CD8-positive, alpha-beta memory T cell (primary cell): ENCODE results near the gene RPS6KB2. TPM values are rescaled to one million over a fixed set of nuclear protein-coding genes. Genes with fewer than 3 reads are reported as not detected.
A peak's percentile ranks its signal among the peaks of the same experiment; 100 is the strongest.
"Not testable (repeated sequence)": the region's sequence is repeated elsewhere in the genome, so short reads cannot be mapped to it uniquely, and the experiment has no call there.

Experiments used
- CTCF ChIA-PET: fragments of 350-600 bp; sonication (Branson Sonifier 250); formaldehyde crosslinking; loops from one replicate; lab custom pipeline; 2021; ENCODE audit warnings: antibody characterized with exemption; lab: Charles Lee
- POLR2A ChIA-PET: fragments of 350-600 bp; sonication (Branson Sonifier 250); formaldehyde crosslinking; loops from one replicate; lab custom pipeline; 2021; ENCODE audit warnings: antibody characterized with exemption; lab: Charles Lee
- DNase-seq, 5 donors: peaks; one replicate each; pipeline versions ENCODE4 v3.0.0 to v3.0.0-alpha.2; 2020 to 2022; ENCODE audit warnings: mixed read lengths in 1 of 5
- H3K27ac ChIP-seq: one replicate; pipeline ENCODE4 v1.7.0; 2013; ENCODE audit warnings: low read depth, mild to moderate bottlenecking, low read length, moderate library complexity
- H3K27me3 ChIP-seq: 2 replicates; pipeline ENCODE4 v1.7.0; 2013; ENCODE audit warnings: low read length, mild to moderate bottlenecking; ENCODE audit not compliant: insufficient read depth, poor library complexity, severe bottlenecking
- H3K36me3 ChIP-seq: 2 replicates; pipeline ENCODE4 v1.7.0; 2013; ENCODE audit warnings: mild to moderate bottlenecking, low read length, moderate library complexity; ENCODE audit not compliant: insufficient read depth
- H3K4me1 ChIP-seq: 2 replicates; pipeline ENCODE4 v1.7.0; 2013; ENCODE audit warnings: mild to moderate bottlenecking, low read length, moderate library complexity; ENCODE audit not compliant: insufficient read depth
- H3K4me3 ChIP-seq: 2 replicates; pipeline ENCODE4 v1.7.0; 2013; ENCODE audit warnings: mild to moderate bottlenecking, low read length
- H3K9me3 ChIP-seq: 2 replicates; pipeline ENCODE4 v1.7.0; 2013; ENCODE audit warnings: mild to moderate bottlenecking, low read length
- H3K27ac Mint-ChIP-seq, 8 donors: one replicate each; pipeline ENCODE4 v1.8.0; 2020 to 2021; ENCODE audit warnings: mixed read lengths in 8 of 8, mild to moderate bottlenecking in 6 of 8, inconsistent platforms in 3 of 8, moderate library complexity in 3 of 8
- H3K27me3 Mint-ChIP-seq, 2 donors: one replicate each; pipeline ENCODE4 v1.8.0; 2020 to 2021; ENCODE audit warnings: mixed read lengths in 2 of 2, mild to moderate bottlenecking in 1 of 2, moderate library complexity in 1 of 2
- H3K36me3 Mint-ChIP-seq, 3 donors: one replicate each; pipeline ENCODE4 v1.8.0; 2020 to 2021; ENCODE audit warnings: mixed read lengths in 3 of 3, inconsistent platforms in 1 of 3, mild to moderate bottlenecking in 1 of 3
- H3K4me1 Mint-ChIP-seq, 3 donors: one replicate each; pipeline ENCODE4 v1.8.0; 2020 to 2021; ENCODE audit warnings: mixed read lengths in 3 of 3, inconsistent platforms in 1 of 3, mild to moderate bottlenecking in 1 of 3
- H3K4me3 Mint-ChIP-seq, 7 donors: one replicate each; pipeline ENCODE4 v1.8.0; 2020 to 2021; ENCODE audit warnings: mixed read lengths in 7 of 7, mild to moderate bottlenecking in 6 of 7, moderate library complexity in 4 of 7, inconsistent platforms in 2 of 7
- H3K9me3 Mint-ChIP-seq, 5 donors: one replicate each; pipeline ENCODE4 v1.8.0; 2020 to 2022; ENCODE audit warnings: mixed read lengths in 5 of 5, mild to moderate bottlenecking in 3 of 5, moderate library complexity in 2 of 5, inconsistent platforms in 1 of 5
- polyA plus RNA-seq: library from polyadenylated mRNA; unstranded; fragments of 300-500 nt; fragmentation: Illumina TruSeq; gene quantifications from one replicate; pipeline ENCODE4 v1.2.3, GENCODE V29; 2021
- total RNA-seq, 2 experiments: library from RNA; stranded (reverse); gene quantifications; one replicate each; pipeline ENCODE4 v1.2.3, GENCODE V29; 2021

RPS6KB2 gene
- total and polyA plus RNA-seq, 3 experiments from 2014 or later, result 54.0 to 88.4 (median 86.0) TPM

DNA sequence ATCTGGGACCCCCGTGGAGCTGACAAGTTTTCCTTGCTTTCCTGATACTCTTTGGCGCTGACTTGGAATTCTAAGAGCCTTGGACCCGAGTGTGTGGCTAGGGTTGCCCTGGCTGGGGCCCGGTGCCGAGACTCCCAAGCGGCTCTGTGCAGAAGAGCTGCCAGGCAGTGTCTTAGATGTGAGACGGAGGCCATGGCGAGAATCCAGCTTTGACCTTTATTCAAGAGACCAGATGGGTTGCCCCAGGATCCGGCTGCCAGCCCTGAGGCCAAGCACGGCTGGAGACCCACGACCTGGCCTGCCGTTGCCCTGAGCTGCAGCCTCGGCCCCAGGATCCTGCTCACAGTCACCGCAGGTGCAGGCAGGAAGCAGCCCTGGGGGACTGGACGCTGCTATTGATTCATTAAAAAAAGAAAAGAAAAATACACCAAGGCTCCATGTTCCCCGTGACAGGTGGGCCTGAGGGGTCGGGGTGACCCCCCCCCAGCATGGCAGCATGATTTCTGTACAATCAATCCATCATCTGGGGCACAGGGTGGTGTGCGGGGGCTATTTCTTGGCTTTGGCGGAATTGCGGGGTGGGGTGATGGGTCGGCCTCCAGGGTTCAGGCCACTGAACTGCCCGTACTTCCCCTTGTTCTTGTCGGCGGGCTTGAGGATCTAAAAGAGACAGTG lies 30.2 kb upstream of the RPS6KB2 start:
- Mint-ChIP-seq H3K36me3 (peaks cover 4 to 56% (median 4%) of the 10 kb centered on the region in 3 donors), H3K27me3 (no peaks in the 10 kb centered on the region), H3K9me3 (no peaks in the 10 kb centered on the region), H3K27ac (peak overlapping the region in 7 of 8 donors; percentile 50 to 93 (median 73)), H3K4me1 (peaks cover 32 to 67% (median 36%) of the 10 kb centered on the region in 3 donors), H3K4me3 (peak overlapping the region in 4 of 7 donors; percentile 8 to 61 (median 48))
- H3K27ac ChIP-seq, result no peak overlapping the region
- ChIA-PET CTCF (interaction anchor here (7.2 kb wide), 1 partner anchor 14 kb away, joined by 53 read pairs; no protein-coding TSS in a partner anchor), POLR2A (interaction anchor here (0.8 to 1.4 kb wide), 3 partner anchors 39 to 71 kb away, joined by 4 read pairs; partner anchors contain the start of genes POLD4, PTPRCAP and TMEM134)
- peaks cover 24% of the 10 kb centered on the region for H3K36me3 ChIP-seq
- H3K4me1 ChIP-seq, result peaks cover 55% of the 10 kb centered on the region
- H3K27me3 ChIP-seq, result no peaks in the 10 kb centered on the region
- H3K4me3 ChIP-seq, result no peak overlapping the region
- H3K9me3 ChIP-seq, result no peaks in the 10 kb centered on the region
- no peak for DNase-seq

DNA sequence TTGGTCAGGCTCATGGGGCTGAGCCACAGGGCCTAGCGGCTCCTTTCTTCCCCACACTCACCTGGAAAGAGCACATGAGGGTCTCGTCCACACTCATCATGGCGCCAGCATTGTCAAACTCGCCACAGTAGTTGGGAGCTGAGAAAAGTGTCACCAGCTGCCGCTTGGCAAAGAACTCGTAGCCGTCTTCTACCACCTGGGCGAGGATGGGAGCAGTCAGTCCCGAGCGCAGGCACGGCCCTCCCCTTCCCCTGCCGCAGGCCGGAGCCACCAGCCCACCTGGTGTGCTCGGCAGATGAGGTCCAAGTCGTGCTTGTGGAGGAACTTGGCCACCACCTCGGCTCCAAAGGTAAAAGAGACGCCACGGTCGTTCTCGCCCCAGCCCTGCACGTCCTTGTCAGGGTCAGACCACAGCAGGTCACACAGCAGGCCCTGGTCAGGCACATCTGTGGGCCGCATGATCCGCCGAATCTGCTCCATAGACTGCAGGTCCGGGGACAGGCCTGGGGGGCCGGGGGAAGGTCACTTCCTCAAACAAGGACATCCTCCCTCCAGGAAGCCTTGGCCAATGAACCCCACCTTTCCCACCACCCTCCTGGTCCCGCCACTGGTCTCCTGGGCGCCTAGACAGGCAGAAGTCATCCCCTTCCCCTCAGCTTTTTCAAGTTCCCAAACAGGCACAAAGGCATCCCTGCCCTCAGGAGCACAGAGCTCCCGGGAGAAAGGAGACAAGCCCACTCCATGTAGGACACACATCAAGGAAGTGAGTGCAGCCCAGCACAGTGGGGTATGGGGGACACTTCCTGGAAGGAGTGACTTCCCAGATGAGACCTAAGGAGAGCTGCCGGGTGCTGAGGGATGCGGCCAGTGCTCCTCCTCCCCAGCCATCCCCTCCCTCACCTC lies 29.4 kb upstream of the RPS6KB2 start:
- DNase-seq, result peak in 1 of 5 donors; percentile 48
- Mint-ChIP-seq H3K9me3 (no peaks in the 10 kb centered on the region), H3K27ac (peak overlapping the region in 6 of 8 donors; percentile 50 to 93 (median 59)), H3K4me3 (peak overlapping the region; percentile 10 to 99 (median 61)), H3K27me3 (no peaks in the 10 kb centered on the region), H3K4me1 (peaks cover 31 to 66% (median 39%) of the 10 kb centered on the region in 3 donors), H3K36me3 (peaks cover 4 to 53% (median 4%) of the 10 kb centered on the region in 3 donors)
- Histone ChIP-seq H3K27ac (no peak overlapping the region), H3K27me3 (no peaks in the 10 kb centered on the region), H3K4me1 (peaks cover 59% of the 10 kb centered on the region), H3K36me3 (peaks cover 24% of the 10 kb centered on the region), H3K9me3 (no peaks in the 10 kb centered on the region), H3K4me3 (no peak overlapping the region)
- POLR2A ChIA-PET, result interaction anchor here (0.6 to 1.1 kb wide), 4 partner anchors 8 to 45 kb away, joined by 3 to 4 read pairs (median 3); partner anchors contain the start of gene PTPRCAP
- CTCF ChIA-PET, result interaction anchor here (7.2 kb wide), 1 partner anchor 15 kb away, joined by 53 read pairs; no protein-coding TSS in a partner anchor

DNA sequence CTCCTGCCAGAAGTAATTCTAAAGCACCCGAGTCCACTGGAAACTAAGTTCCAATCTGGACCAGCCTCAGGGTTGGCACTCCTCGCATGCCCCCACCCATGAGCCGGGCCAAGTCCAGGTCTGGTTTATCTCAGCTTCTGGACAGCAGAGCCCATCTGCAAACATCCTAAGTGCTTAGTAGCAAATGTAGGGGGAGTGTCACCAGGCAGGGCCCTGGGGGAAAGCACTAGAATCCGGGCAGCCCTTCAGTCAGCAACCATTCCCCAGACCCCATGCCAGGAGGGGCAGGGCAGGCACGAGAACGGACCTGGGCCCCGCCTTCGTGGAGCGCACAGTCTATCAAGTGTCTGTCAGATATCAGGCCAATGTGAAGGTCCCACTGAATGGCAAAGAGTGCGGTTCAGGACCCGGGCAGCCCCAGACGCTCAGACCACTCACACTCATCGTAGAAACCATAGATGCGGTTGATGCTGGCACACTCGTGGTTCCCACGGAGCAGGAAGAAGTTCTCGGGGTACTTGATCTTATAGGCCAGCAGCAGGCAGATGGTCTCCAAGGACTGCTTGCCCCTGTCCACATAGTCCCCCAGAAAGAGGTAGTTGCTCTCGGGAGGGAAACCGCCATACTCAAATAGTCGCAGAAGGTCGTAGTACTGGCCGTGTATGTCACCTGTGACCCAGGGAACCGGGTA lies 27.9 kb upstream of the RPS6KB2 start:
- DNase-seq, result no peak
- peak overlapping the region; percentile 87 for H3K27ac ChIP-seq
- Mint-ChIP-seq H3K27me3 (no peaks in the 10 kb centered on the region), H3K9me3 (no peaks in the 10 kb centered on the region), H3K4me3 (peak overlapping the region; percentile 87 to 99 (median 90)), H3K36me3 (peaks cover 4 to 65% (median 10%) of the 10 kb centered on the region in 3 donors), H3K27ac (peak overlapping the region; percentile 78 to 98 (median 90)), H3K4me1 (peaks cover 32 to 76% (median 48%) of the 10 kb centered on the region in 3 donors)
- peaks cover 30% of the 10 kb centered on the region for H3K36me3 ChIP-seq
- H3K9me3 ChIP-seq, result no peaks in the 10 kb centered on the region
- ChIA-PET CTCF (interaction anchor here (0.8 to 7.2 kb wide), 18 partner anchors 8 to 133 kb away, joined by 3 to 108 read pairs (median 12); partner anchors contain the start of genes AIP, ANKRD13D, CARNS1 and PITPNM1), POLR2A (interaction anchor here (0.8 to 5.6 kb wide), 14 partner anchors 8 to 442 kb away, joined by 3 to 203 read pairs (median 8); partner anchors contain the start of genes AIP, CLCF1, PC and PITPNM1)
- H3K27me3 ChIP-seq, result no peaks in the 10 kb centered on the region
- peaks cover 67% of the 10 kb centered on the region for H3K4me1 ChIP-seq
- peak overlapping the region; percentile 88 for H3K4me3 ChIP-seq

DNA sequence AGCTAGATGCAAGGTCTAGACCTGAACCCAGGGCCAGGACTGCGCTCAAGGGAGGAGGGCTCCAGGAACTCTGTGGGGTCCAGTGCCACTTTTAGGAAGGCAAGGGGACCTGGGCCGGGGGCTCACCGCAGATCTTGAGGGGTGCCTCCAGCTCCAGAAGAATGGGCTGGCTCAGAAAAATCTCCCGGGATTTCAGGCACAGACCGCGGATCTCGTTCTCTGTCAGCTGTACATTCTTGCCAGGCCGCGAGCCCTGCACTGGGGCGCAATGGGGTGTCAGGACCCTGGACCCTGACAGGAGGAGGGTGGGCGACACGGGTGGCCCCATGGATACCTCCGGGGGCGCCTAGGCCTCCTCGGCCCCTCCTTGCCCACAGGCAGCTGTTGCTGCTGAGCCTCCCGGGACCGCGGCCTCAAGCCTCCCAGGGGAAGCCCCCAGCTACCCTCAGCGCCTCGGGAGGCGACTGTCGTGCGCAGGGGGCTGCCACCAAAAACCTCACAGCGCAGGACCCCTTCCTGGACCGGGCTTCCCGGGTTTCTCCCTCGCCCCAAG lies 27.3 kb upstream of the RPS6KB2 start:
- ChIA-PET CTCF (interaction anchor here (0.7 to 7.2 kb wide), 33 partner anchors 9 to 213 kb away, joined by 3 to 108 read pairs (median 5); partner anchors contain the start of genes AIP, ANKRD13D, CARNS1 and GPR152), POLR2A (interaction anchor here (0.9 to 5.6 kb wide), 20 partner anchors 9 to 443 kb away, joined by 3 to 203 read pairs (median 7); partner anchors contain the start of genes AIP, CLCF1, CORO1B and PC)

DNA sequence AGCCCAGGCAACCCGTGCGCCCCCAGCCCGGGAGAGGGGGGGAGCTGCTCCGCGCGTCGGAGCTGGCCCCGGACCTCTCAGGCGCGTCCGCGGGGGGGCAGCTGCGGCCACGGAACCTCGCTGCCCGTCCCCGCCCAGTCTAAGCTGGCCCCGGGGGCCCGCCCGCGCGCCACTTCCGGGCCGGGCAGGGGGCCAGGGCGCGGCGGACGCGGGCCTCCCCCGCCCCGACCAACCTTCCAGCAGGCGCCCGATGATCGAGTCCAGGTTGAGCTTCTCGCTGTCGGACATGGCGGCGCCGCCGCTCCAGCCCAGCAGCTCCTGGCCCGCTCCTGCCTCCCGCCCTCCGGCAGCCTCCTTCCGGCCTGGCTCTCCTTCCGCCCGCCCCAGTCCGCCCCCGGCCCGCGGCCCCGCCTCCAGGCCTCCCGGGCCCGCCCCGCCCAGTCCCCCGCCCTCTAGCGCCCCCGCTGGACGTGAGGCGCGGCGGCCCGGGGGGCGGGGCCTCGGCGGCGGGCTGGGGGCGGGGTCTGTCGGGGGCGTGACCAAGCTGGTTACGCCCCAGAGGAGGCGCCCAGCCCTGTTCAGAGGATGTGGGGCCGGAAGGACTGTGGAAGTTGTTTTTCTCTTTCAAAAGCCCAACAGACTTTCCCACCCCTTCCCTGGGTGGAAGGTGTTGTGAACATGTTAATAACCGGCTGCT lies 26.7 kb upstream of the RPS6KB2 start, which contains the start of gene PPP1CA:
Gene PPP1CA (minus strand): TSS at position 364 of the 697 bp plus-strand sequence. CDS start 76 bp downstream, at position 288.
- POLR2A ChIA-PET, result interaction anchor here (0.7 to 5.6 kb wide), 24 partner anchors 9 to 443 kb away, joined by 3 to 203 read pairs (median 6); partner anchors contain the start of genes AIP, ANKRD13D, CLCF1 and CORO1B
- peaks cover 4 to 67% (median 10%) of the 10 kb centered on the region in 3 donors for H3K36me3 Mint-ChIP-seq
- H3K4me1 Mint-ChIP-seq, result peaks cover 40 to 82% (median 53%) of the 10 kb centered on the region in 3 donors

More for the DNA sequence above, 27.3 kb upstream of the RPS6KB2 start:
- Histone ChIP-seq H3K4me1 (peaks cover 73% of the 10 kb centered on the region), H3K27me3 (no peaks in the 10 kb centered on the region), H3K36me3 (peaks cover 36% of the 10 kb centered on the region), H3K9me3 (no peaks in the 10 kb centered on the region), H3K4me3 (peak overlapping the region; percentile 88), H3K27ac (peak overlapping the region; percentile 87)
- Mint-ChIP-seq H3K36me3 (peaks cover 4 to 65% (median 10%) of the 10 kb centered on the region in 3 donors), H3K9me3 (no peaks in the 10 kb centered on the region), H3K27ac (peak overlapping the region; percentile 78 to 98 (median 90)), H3K4me1 (peaks cover 35 to 81% (median 51%) of the 10 kb centered on the region in 3 donors), H3K4me3 (peak overlapping the region; percentile 87 to 99 (median 90)), H3K27me3 (no peaks in the 10 kb centered on the region)
- no peak for DNase-seq

DNA sequence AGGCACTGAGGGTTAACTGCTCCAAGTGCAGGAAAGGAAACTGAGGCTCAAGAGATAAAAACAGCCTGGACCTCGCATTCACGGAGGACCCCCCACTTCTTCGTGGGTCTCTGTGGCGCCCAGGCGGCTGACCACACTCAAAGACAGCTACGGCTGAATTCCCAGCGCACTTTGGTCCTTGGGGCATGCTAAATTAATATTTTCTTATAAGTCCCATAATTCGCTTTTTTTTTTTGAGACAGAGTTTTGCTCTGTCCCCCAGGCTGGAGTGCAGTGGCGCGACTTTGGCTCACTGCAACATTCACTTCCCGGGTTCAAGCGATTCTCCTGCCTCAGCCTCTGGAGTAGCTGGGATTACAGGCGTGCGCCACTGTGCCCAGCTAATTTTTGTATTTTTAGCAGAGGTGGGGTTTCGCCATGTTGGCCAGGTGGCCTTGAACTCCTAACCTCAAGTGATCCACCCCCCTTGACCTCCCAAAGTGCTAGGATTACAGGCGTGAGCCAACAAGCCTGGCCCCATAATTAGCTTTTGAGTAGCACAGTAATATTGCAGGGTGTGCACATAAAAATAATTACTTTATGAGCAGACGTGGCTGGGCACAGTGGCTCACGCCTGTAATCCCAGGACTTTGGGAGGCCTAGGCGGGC lies 26.0 kb upstream of the RPS6KB2 start:
- H3K36me3 Mint-ChIP-seq, result peaks cover 6 to 69% (median 9%) of the 10 kb centered on the region in 3 donors

More for the DNA sequence above, 26.7 kb upstream of the RPS6KB2 start, which contains the start of gene PPP1CA:
- no peaks in the 10 kb centered on the region for H3K9me3 Mint-ChIP-seq
- peak within 1 kb of the TSS; percentile 78 to 98 (median 93) for H3K27ac Mint-ChIP-seq
- H3K4me3 ChIP-seq, result peak within 1 kb of the TSS; percentile 88
- DNase-seq, result peak; percentile 87 to 93 (median 92)
- H3K27me3 ChIP-seq, result no peaks in the 10 kb centered on the region
- H3K9me3 ChIP-seq, result no peaks in the 10 kb centered on the region
- peaks cover 36% of the 10 kb centered on the region for H3K36me3 ChIP-seq
- H3K4me3 Mint-ChIP-seq, result peak within 1 kb of the TSS; percentile 89 to 99 (median 95)
- no peaks in the 10 kb centered on the region for H3K27me3 Mint-ChIP-seq
- CTCF ChIA-PET, result interaction anchor here (0.7 to 7.2 kb wide), 35 partner anchors 9 to 212 kb away, joined by 3 to 108 read pairs (median 5); partner anchors contain the start of genes AIP, ANKRD13D, CARNS1 and GPR152
- peak within 1 kb of the TSS; percentile 87 for H3K27ac ChIP-seq
- peaks cover 74% of the 10 kb centered on the region for H3K4me1 ChIP-seq

More for the DNA sequence above, 26.0 kb upstream of the RPS6KB2 start:
- H3K27ac Mint-ChIP-seq, result peak overlapping the region; percentile 72 to 97 (median 86)
- CTCF ChIA-PET, result interaction anchor here (1.1 to 7.2 kb wide), 26 partner anchors 10 to 212 kb away, joined by 3 to 108 read pairs (median 6); partner anchors contain the start of genes AIP, ANKRD13D, CARNS1 and CDK2AP2
- POLR2A ChIA-PET, result interaction anchor here (0.7 to 5.6 kb wide), 23 partner anchors 10 to 212 kb away, joined by 3 to 203 read pairs (median 8); partner anchors contain the start of genes AIP, ANKRD13D, CORO1B and POLD4
- H3K27me3 Mint-ChIP-seq, H3K27me3 ChIP-seq, H3K9me3 ChIP-seq, H3K9me3 Mint-ChIP-seq: not testable (repeated sequence)
- peak in 1 of 5 donors; percentile 47 for DNase-seq
- Histone ChIP-seq H3K4me3 (peak overlapping the region; percentile 82), H3K36me3 (peaks cover 35% of the 10 kb centered on the region), H3K27ac (peak overlapping the region; percentile 73), H3K4me1 (peaks cover 74% of the 10 kb centered on the region)
- peak overlapping the region; percentile 79 to 99 (median 95) for H3K4me3 Mint-ChIP-seq
- H3K4me1 Mint-ChIP-seq, result peaks cover 41 to 82% (median 55%) of the 10 kb centered on the region in 3 donors
